ENCODE measurements around the gene DTNB.

DTNB gene

DNA sequence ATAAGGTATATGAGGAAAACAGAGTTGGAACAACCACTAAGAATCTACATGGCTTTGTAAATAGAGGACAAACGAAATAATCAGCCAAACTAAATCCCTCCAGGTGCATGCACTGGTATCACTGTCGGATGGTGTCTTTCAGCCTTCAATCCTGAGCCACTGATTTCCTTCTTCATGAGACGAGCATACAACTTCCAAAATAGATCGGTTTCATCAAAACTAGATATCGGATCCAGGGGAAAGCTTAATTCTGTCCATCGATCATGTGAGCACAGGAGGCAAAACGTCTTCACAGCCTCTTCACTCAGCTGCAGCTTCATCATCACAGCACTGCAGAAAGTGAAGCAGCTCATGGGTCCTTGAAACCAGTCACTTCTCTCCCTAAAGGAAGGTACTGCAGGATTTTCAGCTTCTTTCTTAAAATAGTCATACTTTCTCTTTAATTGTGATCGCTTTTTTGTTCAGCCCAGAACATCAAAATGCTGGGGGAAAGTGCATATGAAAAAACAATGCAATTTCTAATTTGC lies 80.5 kb downstream of the DTNB start:
- no peak for DNase-seq (ENCODE audit: low spot score in 2 of 2)
- no peak for ATAC-seq (replicated peaks; ENCODE audit: extremely low read depth, poor library complexity, severe bottlenecking)
- Mint-ChIP-seq H3K4me3 (no peak overlapping the region), H3K9me3 (no peaks in the 10 kb centered on the region), H3K27me3 (no peaks in the 10 kb centered on the region), H3K4me1 (no peaks in the 10 kb centered on the region), H3K27ac (ENCODE audit: low read depth) (no peak overlapping the region), H3K36me3 (ENCODE audit: insufficient read depth) (peaks cover 2% of the 10 kb centered on the region)

DNA sequence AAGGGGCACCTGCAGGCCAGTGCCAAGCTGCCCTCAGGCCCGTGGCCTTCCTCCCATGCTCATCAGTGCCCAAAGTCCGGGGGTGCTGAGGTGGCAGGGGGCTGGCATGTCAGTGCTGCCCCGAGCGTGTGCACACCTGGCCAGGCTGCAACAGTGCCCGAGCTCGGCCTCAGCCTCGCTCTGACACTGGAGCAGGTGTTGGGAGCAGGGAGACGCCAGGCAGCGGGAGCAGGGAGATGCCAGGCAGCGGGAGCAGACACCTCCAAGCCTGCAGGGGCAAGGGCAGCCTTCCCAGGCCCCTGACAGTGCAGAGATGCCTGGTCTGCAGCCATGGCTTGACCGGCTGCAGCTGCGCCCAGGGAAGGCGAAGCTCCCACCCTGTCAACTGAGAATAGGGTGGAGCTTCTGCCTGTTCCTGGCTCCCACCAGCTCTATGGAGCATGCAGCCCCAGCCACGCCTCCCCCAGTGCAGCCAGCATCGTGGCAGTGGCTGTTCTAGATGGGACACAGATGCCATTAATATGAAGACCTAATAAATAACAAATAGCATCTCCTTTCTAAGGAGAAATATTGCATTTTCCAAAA lies 82.4 kb downstream of the DTNB start:
- DNase-seq (ENCODE audit: low spot score in 2 of 2) (no peak), ATAC-seq (replicated peaks; ENCODE audit: extremely low read depth, poor library complexity, severe bottlenecking) (no peak)
- no peak overlapping the region for H3K4me3 Mint-ChIP-seq
- no peaks in the 10 kb centered on the region for H3K9me3 Mint-ChIP-seq
- H3K27ac Mint-ChIP-seq (ENCODE audit: low read depth) = no peak overlapping the region
- H3K4me1 Mint-ChIP-seq = peaks cover 4% of the 10 kb centered on the region
- H3K36me3 Mint-ChIP-seq (ENCODE audit: insufficient read depth) = peaks cover 2% of the 10 kb centered on the region
- no peaks in the 10 kb centered on the region for H3K27me3 Mint-ChIP-seq

DNA sequence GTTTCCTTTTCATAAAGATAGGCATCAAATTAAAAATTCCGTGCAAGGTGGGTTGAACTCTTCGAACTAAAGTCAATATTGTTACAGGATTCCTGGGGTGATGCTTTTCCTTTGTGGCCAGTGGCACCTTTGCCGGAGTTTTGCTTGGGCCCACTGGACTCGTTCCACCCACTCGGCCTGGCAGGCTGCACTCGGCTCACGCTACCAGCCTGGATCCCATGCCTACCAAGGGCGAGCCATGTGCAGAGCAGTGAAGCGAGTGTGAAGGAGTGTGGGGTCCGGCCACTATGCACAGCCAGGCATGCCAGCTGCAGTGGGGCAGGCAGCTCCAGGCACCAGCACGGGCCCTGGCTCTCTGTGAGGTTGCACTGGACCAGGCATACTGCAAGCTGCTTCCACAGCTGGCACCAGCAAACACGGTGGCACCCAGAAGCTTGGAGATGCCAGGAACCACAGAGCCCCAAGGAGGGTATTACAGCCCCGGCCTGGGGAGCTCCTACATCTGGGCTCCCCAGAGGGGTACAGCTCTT lies 83.6 kb downstream of the DTNB start:
- Mint-ChIP-seq H3K9me3 (no peaks in the 10 kb centered on the region), H3K27ac (ENCODE audit: low read depth) (peak overlapping the region; percentile 53)

GRCh38 chr2:25588576-25588975 lies 84.8 kb downstream of the DTNB start:
- Mint-ChIP-seq H3K4me3 (no peak overlapping the region), H3K27ac (ENCODE audit: low read depth) (no peak overlapping the region), H3K9me3 (no peaks in the 10 kb centered on the region), H3K4me1 (peaks cover 4% of the 10 kb centered on the region), H3K36me3 (ENCODE audit: insufficient read depth) (peaks cover 2% of the 10 kb centered on the region), H3K27me3 (no peaks in the 10 kb centered on the region)
- peak; percentile 57 for ATAC-seq (replicated peaks; ENCODE audit: extremely low read depth, poor library complexity, severe bottlenecking)
- no peak for DNase-seq (ENCODE audit: low spot score in 2 of 2)

More for the DNA sequence above, 83.6 kb downstream of the DTNB start:
- ATAC-seq (replicated peaks; ENCODE audit: extremely low read depth, poor library complexity, severe bottlenecking) = no peak
- Mint-ChIP-seq H3K27me3 (no peaks in the 10 kb centered on the region), H3K36me3 (ENCODE audit: insufficient read depth) (peaks cover 2% of the 10 kb centered on the region), H3K4me1 (peaks cover 4% of the 10 kb centered on the region), H3K4me3 (no peak overlapping the region)
- DNase-seq (ENCODE audit: low spot score in 2 of 2) = no peak

DNA sequence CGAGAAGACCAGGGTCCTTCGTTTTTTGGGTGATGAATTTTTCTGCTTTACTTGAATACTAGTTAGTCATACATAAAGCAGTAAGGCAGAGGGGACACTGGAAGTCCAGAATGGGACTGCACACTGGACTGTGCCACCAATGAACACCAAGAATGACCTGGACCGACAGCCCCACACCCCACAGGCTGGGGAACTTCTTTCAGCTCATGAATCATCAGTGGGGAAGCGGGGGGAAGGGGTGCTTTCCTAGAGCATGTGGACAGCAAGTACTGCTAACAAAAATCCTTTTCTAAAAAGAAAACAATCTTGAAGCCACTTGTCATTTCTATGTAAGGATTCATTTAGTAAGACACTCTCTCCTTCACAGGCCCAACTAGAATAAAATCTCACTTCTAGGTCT lies 86.0 kb downstream of the DTNB start:
- no peak overlapping the region for H3K4me3 Mint-ChIP-seq
- H3K36me3 Mint-ChIP-seq (ENCODE audit: insufficient read depth) = peaks cover 2% of the 10 kb centered on the region
- ATAC-seq (replicated peaks; ENCODE audit: extremely low read depth, poor library complexity, severe bottlenecking) (no peak), DNase-seq (ENCODE audit: low spot score in 2 of 2) (no peak)
- H3K9me3 Mint-ChIP-seq = no peaks in the 10 kb centered on the region
- H3K27ac Mint-ChIP-seq (ENCODE audit: low read depth) = no peak overlapping the region
- H3K4me1 Mint-ChIP-seq = peaks cover 4% of the 10 kb centered on the region
- no peaks in the 10 kb centered on the region for H3K27me3 Mint-ChIP-seq

- H3K9me3 Mint-ChIP-seq = no peaks in the 10 kb centered on the region
- H3K4me3 Mint-ChIP-seq = no peak overlapping the region
- no peak overlapping the region for H3K27ac Mint-ChIP-seq (ENCODE audit: low read depth)
These were observed 86.6 kb downstream of the DTNB start for GRCh38 chr2:25586726-25587144.

DNA sequence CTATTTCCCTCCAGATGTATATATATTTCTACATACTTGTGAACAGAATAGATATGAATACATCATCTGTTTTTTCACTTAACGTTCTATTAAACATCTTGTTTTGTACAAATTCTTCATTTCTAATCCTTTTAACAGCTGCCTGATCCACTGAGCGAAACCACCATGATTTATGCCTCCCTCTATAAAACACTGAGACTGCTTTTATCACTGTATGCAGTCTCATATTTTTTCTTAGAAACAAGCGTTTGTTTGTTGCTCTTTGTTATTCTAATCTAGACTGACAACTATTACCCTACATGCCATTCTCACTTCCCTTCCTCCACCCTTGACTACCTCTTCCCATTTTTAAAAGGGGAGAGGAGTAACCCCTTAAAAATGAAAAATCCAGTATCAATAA lies 88.2 kb downstream of the DTNB start:
- ATAC-seq (replicated peaks; ENCODE audit: extremely low read depth, poor library complexity, severe bottlenecking) (no peak), DNase-seq (ENCODE audit: low spot score in 2 of 2) (no peak)
- H3K4me1 Mint-ChIP-seq = peaks cover 4% of the 10 kb centered on the region
- H3K9me3 Mint-ChIP-seq = no peaks in the 10 kb centered on the region
- no peak overlapping the region for H3K4me3 Mint-ChIP-seq
- no peak overlapping the region for H3K27ac Mint-ChIP-seq (ENCODE audit: low read depth)
- no peaks in the 10 kb centered on the region for H3K27me3 Mint-ChIP-seq
- no peaks in the 10 kb centered on the region for H3K36me3 Mint-ChIP-seq (ENCODE audit: insufficient read depth)

More at GRCh38 chr2:25586726-25587144, 86.6 kb downstream of the DTNB start:
- H3K36me3 Mint-ChIP-seq (ENCODE audit: insufficient read depth) = no peaks in the 10 kb centered on the region
- H3K27me3 Mint-ChIP-seq = no peaks in the 10 kb centered on the region
- H3K4me1 Mint-ChIP-seq = peaks cover 4% of the 10 kb centered on the region
- no peak for DNase-seq (ENCODE audit: low spot score in 2 of 2)
- ATAC-seq (replicated peaks; ENCODE audit: extremely low read depth, poor library complexity, severe bottlenecking) = no peak

DNA sequence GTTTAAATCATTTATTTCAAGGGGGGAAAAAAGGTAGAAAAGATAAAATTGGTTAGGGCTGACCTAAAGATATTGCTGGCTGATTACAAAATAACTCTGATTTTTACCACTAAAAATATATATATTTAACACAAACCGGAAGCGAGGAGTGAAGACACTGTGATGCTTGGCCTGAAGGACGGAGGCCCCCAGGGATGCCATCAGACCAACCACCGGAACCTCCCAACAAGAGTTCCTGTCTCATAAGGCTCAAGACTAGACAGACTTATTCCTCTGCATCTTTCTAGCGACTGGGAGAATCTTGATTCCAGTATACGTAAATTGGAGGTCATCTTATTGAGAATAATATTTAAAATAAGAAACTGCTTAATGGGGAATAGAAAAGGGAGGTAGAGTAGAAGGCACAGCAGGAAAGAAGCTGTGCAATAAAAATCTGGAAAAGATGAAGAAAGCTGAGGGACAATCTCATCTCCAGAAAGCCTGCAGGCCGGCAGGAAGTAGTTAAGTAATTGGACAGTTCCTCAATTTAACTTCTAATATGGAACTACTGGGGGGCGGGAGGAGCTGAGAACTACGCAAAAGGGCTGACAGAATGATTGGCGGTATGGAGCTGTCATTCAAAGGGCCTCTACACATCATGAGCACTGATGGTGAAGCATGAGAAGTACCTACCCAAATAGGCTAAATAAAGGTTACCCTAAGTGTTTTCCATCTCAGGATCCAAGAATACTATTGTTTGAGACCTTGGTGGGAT lies 91.1 kb downstream of the DTNB start:
- ATAC-seq (replicated peaks; ENCODE audit: extremely low read depth, poor library complexity, severe bottlenecking) (no peak), DNase-seq (ENCODE audit: low spot score in 2 of 2) (no peak)
- no peaks in the 10 kb centered on the region for H3K27me3 Mint-ChIP-seq
- H3K9me3 Mint-ChIP-seq = no peaks in the 10 kb centered on the region
- H3K27ac Mint-ChIP-seq (ENCODE audit: low read depth) = no peak overlapping the region
- no peaks in the 10 kb centered on the region for H3K36me3 Mint-ChIP-seq (ENCODE audit: insufficient read depth)
- peaks cover 4% of the 10 kb centered on the region for H3K4me1 Mint-ChIP-seq
- no peak overlapping the region for H3K4me3 Mint-ChIP-seq

- no peaks in the 10 kb centered on the region for H3K9me3 Mint-ChIP-seq
- ATAC-seq (replicated peaks; ENCODE audit: extremely low read depth, poor library complexity, severe bottlenecking) (no peak), DNase-seq (ENCODE audit: low spot score in 2 of 2) (no peak)
- no peak overlapping the region for H3K4me3 Mint-ChIP-seq
- H3K27me3 Mint-ChIP-seq = no peaks in the 10 kb centered on the region
- no peak overlapping the region for H3K27ac Mint-ChIP-seq (ENCODE audit: low read depth)
- H3K36me3 Mint-ChIP-seq (ENCODE audit: insufficient read depth) = peaks cover 6% of the 10 kb centered on the region
- no peaks in the 10 kb centered on the region for H3K4me1 Mint-ChIP-seq
These were observed 96.8 kb downstream of the DTNB start for GRCh38 chr2:25576596-25576995.

- peaks cover 6% of the 10 kb centered on the region for H3K36me3 Mint-ChIP-seq (ENCODE audit: insufficient read depth)
- no peaks in the 10 kb centered on the region for H3K4me1 Mint-ChIP-seq
These were observed 100.7 kb downstream of the DTNB start for GRCh38 chr2:25572638-25573037.

DNA sequence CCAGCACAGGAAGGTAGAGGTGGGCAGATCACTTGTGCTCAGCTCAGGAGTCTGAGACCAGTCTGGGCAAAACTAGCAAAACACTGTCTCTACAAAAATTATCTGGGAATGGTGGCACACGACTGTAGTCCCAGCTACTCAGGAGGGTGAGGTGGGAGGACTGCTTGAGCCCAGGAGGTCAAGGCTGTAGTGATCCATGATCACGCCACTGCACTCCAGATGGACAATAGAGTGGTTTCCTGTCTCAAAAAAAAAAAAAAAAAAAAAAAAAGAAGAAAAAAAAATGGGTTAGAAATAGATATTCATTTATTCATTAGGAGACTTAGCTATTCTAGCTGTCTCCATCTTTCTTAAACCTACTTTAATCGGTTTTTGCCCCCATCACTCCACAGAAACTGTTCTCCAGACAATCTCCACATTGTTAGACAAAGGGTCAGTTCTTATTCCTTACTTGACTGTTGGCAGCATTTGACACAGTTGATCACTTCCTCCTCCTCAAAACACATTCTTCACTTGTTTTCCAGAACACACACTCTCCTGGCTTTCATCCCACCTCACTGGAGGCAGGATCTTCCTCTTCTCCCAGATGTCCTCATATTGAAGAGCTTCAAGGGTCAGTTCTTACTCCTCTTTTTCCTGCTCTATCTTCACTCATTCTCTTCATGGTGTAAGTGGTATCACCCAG lies 103.1 kb downstream of the DTNB start:
- H3K27ac Mint-ChIP-seq (ENCODE audit: low read depth) = no peak overlapping the region
- DNase-seq (ENCODE audit: low spot score in 2 of 2) = no peak
- ATAC-seq (replicated peaks; ENCODE audit: extremely low read depth, poor library complexity, severe bottlenecking) = no peak
- H3K4me3 Mint-ChIP-seq = no peak overlapping the region
- H3K9me3 Mint-ChIP-seq = no peaks in the 10 kb centered on the region
- no peaks in the 10 kb centered on the region for H3K27me3 Mint-ChIP-seq
- H3K4me1 Mint-ChIP-seq = no peaks in the 10 kb centered on the region
- no peaks in the 10 kb centered on the region for H3K36me3 Mint-ChIP-seq (ENCODE audit: insufficient read depth)

More at GRCh38 chr2:25572638-25573037, 100.7 kb downstream of the DTNB start:
- Mint-ChIP-seq H3K27me3 (no peaks in the 10 kb centered on the region), H3K4me3 (no peak overlapping the region), H3K9me3 (no peaks in the 10 kb centered on the region), H3K27ac (ENCODE audit: low read depth) (no peak overlapping the region)
- DNase-seq (ENCODE audit: low spot score in 2 of 2) (no peak), ATAC-seq (replicated peaks; ENCODE audit: extremely low read depth, poor library complexity, severe bottlenecking) (no peak)

- no peaks in the 10 kb centered on the region for H3K4me1 Mint-ChIP-seq
- no peaks in the 10 kb centered on the region for H3K36me3 Mint-ChIP-seq (ENCODE audit: insufficient read depth)
- H3K27ac Mint-ChIP-seq (ENCODE audit: low read depth) = no peak overlapping the region
- no peak overlapping the region for H3K4me3 Mint-ChIP-seq
- H3K9me3 Mint-ChIP-seq = no peaks in the 10 kb centered on the region
- ATAC-seq (replicated peaks; ENCODE audit: extremely low read depth, poor library complexity, severe bottlenecking) (no peak), DNase-seq (ENCODE audit: low spot score in 2 of 2) (no peak)
- H3K27me3 Mint-ChIP-seq = no peaks in the 10 kb centered on the region
These were observed 106.0 kb downstream of the DTNB start for GRCh38 chr2:25567406-25567805.

Measured in central memory CD8-positive, alpha-beta T cell (primary cell).